Right lobe of liver (tissue), 6 donors: ENCODE results near the gene PEX16. TPM values are rescaled to one million over a fixed set of nuclear protein-coding genes. Genes with fewer than 3 reads are reported as not detected.

ENCODE experiments used
- ATAC-seq, 4 donors: fragments of 200-7000 bp; cut with Tn5 transposase; one replicate each; pipeline ENCODE4 v1.9.1; 2020; ENCODE audit warnings: mild to moderate bottlenecking in 4 of 4, moderate library complexity in 4 of 4
- DNase-seq, 3 donors: peaks; one replicate each; pipeline ENCODE4 v3.0.0-alpha.2; 2020
- H3K27ac ChIP-seq, 3 donors: fragments of 200-600 bp; one replicate each; pipeline ENCODE4 v1.8.0; 2022
- H3K27me3 ChIP-seq, 2 donors: fragments of 200-600 bp; one replicate each; pipeline ENCODE4 v1.8.0; 2022
- H3K36me3 ChIP-seq, 4 donors: fragments of 200-600 bp; sonication (generic) in 1 of 4; one replicate each; pipeline versions ENCODE4 v1.5.1 to v1.8.0; 2017 to 2022; ENCODE audit warnings: control low read depth in 1 of 4
- H3K4me1 ChIP-seq, 4 donors: fragments of 200-600 bp; sonication (generic) in 1 of 4; one replicate each; pipeline versions ENCODE4 v1.5.1 to v1.8.0; 2017 to 2022; ENCODE audit warnings: control low read depth in 1 of 4
- H3K4me3 ChIP-seq, 3 donors: fragments of 200-600 bp; one replicate each; pipeline ENCODE4 v1.8.0; 2022
- H3K9me3 ChIP-seq, 4 donors: fragments of 200-600 bp; sonication (generic) in 1 of 4; one replicate each; pipeline versions ENCODE4 v1.5.1 to v1.8.0; 2017 to 2022; ENCODE audit warnings: control low read depth in 1 of 4
- POLR2A ChIP-seq: fragments of 450-650 bp; IDR thresholded peaks from one replicate; pipeline ENCODE4 v1.6.1; 2017; ENCODE audit warnings: antibody characterized with exemption, mild to moderate bottlenecking
- WGBS: methylation state at CpG from one replicate; pipeline ENCODE4 v1.1.6; 2018; ENCODE audit warnings: low coverage, low lambda C conversion rate; ENCODE audit not compliant: insufficient coverage; ENCODE audit errors: missing lambda C conversion rate; 5-methylcytosine and 5-hydroxymethylcytosine counted together
- intact Hi-C, 2 donors: fragments of 100-400 bp; cut with DNase I; formaldehyde crosslinking; loops; one replicate each; pipeline versions ENCODE4 v1.11.2 to v1.14.1; 2022
- long read RNA-seq: library from polyadenylated mRNA; unstranded; transcript quantifications from one replicate; pipeline ENCODE4 v2.0.0, GENCODE V29; 2019
- total RNA-seq, 6 experiments: library from RNA; depleted of rRNA in 2 of 6; stranded (reverse); fragments of >200 nt in 2 of 6; fragmentation: NEBNext Ultra II Directional in 3 of 6; extraction: Animal tissue kit (Norgen Biotek cat#: 25700) in 3 of 6; gene quantifications; one replicate each; pipeline versions ENCODE4 v1.1.0 to v1.2.4, GENCODE V29; 2016 to 2023
- TF ChIP-seq, protein P1 (sequence below), 4 donors: fragments of 200-600 bp in 3 of 4; fragments of 450-650 bp in 1 of 4; IDR thresholded peaks; one replicate each; pipeline versions ENCODE4 v1.5.1 to v1.8.0; 2016 to 2022; ENCODE audit warnings: antibody characterized with exemption in 4 of 4, mild to moderate bottlenecking in 2 of 4
- donor health status: DM: no; HTN: yes; CAD: no.
- donor health status: DM: no; HTN: no; CAD: no.
- donor health status: DM: no; HTN: no; CAD: no.
- donor health status: DM: no; HTN: yes; CAD: no.
- donor health status: DM: no; HTN: yes; CAD: no.

PEX16 gene
- total RNA-seq, result 10 to 100 TPM; 17.9 to 36.7 (median 32.4) TPM
- long read RNA-seq, transcript PEX16-202 (11 exons, 1,335 nt), result major isoform, 23 of 24 reads
- long read RNA-seq, partial matches to known transcripts, result 1 of 24 reads
- long read RNA-seq, other reads (novel, unspliced or antisense), result 0 of 24 reads

- TF ChIP-seq, protein P1, sequence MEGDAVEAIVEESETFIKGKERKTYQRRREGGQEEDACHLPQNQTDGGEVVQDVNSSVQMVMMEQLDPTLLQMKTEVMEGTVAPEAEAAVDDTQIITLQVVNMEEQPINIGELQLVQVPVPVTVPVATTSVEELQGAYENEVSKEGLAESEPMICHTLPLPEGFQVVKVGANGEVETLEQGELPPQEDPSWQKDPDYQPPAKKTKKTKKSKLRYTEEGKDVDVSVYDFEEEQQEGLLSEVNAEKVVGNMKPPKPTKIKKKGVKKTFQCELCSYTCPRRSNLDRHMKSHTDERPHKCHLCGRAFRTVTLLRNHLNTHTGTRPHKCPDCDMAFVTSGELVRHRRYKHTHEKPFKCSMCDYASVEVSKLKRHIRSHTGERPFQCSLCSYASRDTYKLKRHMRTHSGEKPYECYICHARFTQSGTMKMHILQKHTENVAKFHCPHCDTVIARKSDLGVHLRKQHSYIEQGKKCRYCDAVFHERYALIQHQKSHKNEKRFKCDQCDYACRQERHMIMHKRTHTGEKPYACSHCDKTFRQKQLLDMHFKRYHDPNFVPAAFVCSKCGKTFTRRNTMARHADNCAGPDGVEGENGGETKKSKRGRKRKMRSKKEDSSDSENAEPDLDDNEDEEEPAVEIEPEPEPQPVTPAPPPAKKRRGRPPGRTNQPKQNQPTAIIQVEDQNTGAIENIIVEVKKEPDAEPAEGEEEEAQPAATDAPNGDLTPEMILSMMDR (IDR thresholded peaks at IDR 0.05), result no peak
- peak; percentile 68 for TF ChIP-seq POLR2A
- intact Hi-C loops, result no loop called here
- Histone ChIP-seq H3K9me3 (no peaks in the 10 kb centered on the region), H3K4me1 (peaks cover 0 to 43% (median 14%) of the 10 kb centered on the region in 4 donors), H3K27me3 (no peaks in the 10 kb centered on the region), H3K36me3 (peaks cover 0 to 26% (median 2%) of the 10 kb centered on the region in 4 donors), H3K27ac (peak within 1 kb of the TSS; percentile 74 to 79 (median 75)), H3K4me3 (peak within 1 kb of the TSS; percentile 88 to 91 (median 90))
- 0% methylated on average over 33 of the region's 45 CpGs for WGBS
- DNase-seq (peak; percentile 98 to 99 (median 99)), ATAC-seq (peak; percentile 82 to 90 (median 85))
These were observed at the start of gene PEX16 for GRCh38 chr11:45917623-45918330. TSS of gene PEX16 (minus strand) at chr11:45917877. CDS start at chr11:45917811, 66 bp downstream.

DNA sequence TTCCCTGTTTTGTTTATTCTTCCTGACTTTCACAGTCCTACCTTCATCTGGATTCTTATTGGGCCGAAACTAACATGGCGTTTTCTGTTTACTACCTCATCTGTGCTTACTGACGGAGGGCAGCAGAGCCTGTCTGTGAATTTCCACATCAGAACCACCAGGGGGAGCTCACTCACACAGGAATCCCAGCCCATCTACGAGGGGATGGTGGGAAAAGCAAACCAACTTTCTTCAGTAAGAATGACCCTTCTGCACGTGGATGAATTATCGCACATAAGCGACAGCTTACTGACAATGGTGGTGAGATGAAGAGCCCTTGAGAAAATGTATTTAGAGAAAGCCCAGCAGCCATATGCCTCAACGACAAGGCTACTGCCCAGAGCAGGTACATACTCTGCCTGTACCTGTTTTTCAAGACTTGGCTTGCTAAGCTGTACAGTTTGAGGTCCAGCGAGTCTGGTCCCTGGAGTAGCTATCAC is 47.3 kb upstream of the PEX16 start:
- peak; percentile 95 to 96 (median 95) for ATAC-seq
- H3K27me3 ChIP-seq, result no peaks in the 10 kb centered on the region
- WGBS, result 7% methylated on average over 8 of the region's 9 CpGs
- intact Hi-C loops, result no loop called here
- peak overlapping the region in 2 of 3 donors; percentile 10 to 27 for H3K27ac ChIP-seq
- no peaks in the 10 kb centered on the region for H3K9me3 ChIP-seq
- DNase-seq, result peak in 2 of 3 donors; percentile 37 to 61
- H3K4me1 ChIP-seq, result peaks cover 0 to 10% (median 2%) of the 10 kb centered on the region in 4 donors
- TF ChIP-seq, protein P1 (IDR thresholded peaks at IDR 0.05), result peak; percentile 79 to 90 (median 90)
- no peak for TF ChIP-seq POLR2A
- H3K36me3 ChIP-seq, result peaks cover 0 to 28% (median 2%) of the 10 kb centered on the region in 4 donors
- H3K4me3 ChIP-seq, result no peak overlapping the region

DNA sequence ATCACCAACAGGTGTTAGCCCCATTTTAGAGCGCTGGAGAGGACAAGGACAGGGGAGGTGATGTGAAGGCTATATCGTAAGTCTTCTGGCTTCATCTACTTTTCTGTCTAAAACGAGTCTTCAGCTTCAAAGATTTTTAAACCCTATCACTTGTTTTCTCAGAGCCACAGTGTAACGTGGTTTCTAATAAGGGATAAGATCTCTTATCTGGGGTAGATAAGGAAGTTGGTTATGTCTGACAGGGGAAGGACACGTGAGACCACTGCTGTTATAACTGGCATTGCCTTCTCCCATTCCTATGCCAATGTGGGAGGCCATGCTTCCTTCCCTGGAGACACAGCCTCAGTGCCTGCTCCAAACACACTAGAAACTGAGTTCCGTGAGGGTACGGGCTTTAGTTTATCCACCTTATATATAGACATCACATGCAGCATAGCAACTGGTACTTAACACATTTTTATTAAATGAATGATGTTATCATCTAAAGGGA is 44.1 kb upstream of the PEX16 start:
- 75% methylated on average over 7 of the region's 7 CpGs for WGBS
- H3K4me3 ChIP-seq, result no peak overlapping the region
- intact Hi-C loops, result no loop called here
- no peak for DNase-seq
- H3K27ac ChIP-seq, result no peak overlapping the region
- peaks cover 0 to 6% (median 2%) of the 10 kb centered on the region in 4 donors for H3K36me3 ChIP-seq
- TF ChIP-seq POLR2A, result no peak
- TF ChIP-seq, protein P1 (IDR thresholded peaks at IDR 0.05), result no peak
- ATAC-seq, result no peak
- peaks cover 0 to 12% (median 2%) of the 10 kb centered on the region in 4 donors for H3K4me1 ChIP-seq
- no peaks in the 10 kb centered on the region for H3K27me3 ChIP-seq
- H3K9me3 ChIP-seq, result no peaks in the 10 kb centered on the region

DNA sequence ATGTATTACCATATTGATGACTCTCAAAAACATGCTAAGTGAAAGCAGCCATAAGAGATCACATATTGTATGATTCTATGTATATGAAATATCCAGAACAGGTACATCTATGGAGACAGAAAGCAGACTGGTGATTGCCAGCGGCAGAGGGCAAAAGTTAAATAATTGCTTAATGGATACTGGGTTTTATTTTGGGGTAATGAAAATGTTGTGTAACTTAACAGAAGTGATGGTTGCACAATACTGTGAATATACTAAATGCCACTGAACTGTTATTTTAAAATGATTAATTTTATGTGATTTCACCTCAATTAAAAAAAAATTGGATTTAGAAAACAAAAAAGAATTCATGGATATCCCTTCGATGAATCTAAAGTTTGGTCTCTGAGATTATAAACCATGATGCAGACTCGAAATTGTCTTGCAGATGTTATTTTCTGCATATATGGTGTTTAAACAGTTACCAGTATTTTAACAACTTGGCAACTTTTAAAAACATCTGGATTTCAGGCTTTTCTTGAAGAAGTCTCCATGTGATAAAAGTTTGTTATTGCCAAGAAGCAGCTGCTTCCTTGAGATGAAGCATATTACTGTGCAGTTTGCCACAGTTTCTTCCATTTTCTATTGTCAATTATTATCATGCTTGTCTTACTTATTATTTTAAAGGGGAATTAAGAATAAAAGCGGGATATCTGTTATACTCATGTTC is 42.9 kb upstream of the PEX16 start:
- Histone ChIP-seq H3K27me3 (no peaks in the 10 kb centered on the region), H3K9me3 (no peaks in the 10 kb centered on the region), H3K4me3 (no peak overlapping the region), H3K27ac (peak overlapping the region in 2 of 3 donors; percentile 27 to 35), H3K4me1 (peaks cover 0 to 12% (median 2%) of the 10 kb centered on the region in 4 donors), H3K36me3 (peaks cover 0 to 6% (median 0%) of the 10 kb centered on the region in 4 donors)
- ATAC-seq (peak; percentile 68 to 85 (median 76)), DNase-seq (no peak)
- intact Hi-C loops, result no loop called here
- TF ChIP-seq, protein P1 (IDR thresholded peaks at IDR 0.05), result no peak
- no peak for TF ChIP-seq POLR2A
- WGBS, result 38% methylated on average over 4 of the region's 4 CpGs
